Measurements from ENCODE around the gene NDRG4.
A peak's percentile ranks its signal among the peaks of the same experiment; 100 is the strongest.

NDRG4 gene, protein sequence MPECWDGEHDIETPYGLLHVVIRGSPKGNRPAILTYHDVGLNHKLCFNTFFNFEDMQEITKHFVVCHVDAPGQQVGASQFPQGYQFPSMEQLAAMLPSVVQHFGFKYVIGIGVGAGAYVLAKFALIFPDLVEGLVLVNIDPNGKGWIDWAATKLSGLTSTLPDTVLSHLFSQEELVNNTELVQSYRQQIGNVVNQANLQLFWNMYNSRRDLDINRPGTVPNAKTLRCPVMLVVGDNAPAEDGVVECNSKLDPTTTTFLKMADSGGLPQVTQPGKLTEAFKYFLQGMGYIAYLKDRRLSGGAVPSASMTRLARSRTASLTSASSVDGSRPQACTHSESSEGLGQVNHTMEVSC

DNA sequence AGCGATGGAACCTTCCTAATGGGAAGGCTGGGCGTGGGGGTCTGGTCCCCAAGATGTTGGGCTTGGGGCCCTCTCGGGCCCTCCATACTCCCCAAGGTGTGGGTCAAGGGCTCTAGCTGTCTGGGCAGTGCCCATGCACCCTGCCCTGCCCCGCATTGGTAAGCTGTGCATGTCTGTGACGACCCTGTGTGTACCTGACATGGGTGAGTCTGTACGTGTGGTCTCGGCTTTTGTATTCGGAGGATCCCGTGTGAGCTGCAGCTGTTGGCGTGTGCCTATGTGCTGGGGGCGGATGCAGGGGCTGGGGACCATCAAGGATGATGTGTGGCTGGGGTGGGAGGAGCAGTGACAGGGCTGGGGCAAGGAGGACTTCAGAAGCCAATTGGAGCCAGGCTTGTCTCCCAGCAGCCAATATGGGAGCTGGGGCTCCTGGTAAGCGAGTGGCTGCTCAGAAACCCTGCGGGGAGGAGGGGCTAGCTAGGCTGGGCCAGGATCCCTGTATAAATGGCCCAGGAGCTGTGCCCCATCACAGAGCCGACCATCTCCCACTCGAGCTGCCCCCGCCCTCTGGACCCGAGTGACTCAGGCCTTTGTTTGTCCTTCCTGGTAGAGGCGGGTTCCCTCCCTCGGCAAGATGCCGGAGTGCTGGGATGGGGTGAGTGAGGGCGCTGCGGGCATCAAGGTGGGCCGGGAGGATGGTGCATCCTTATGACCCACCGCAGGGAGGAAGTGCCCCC, at the start of gene NDRG4:
Gene NDRG4 (plus strand): TSS at position 529 of the 737 bp plus-strand sequence. CDS start 106 bp downstream, at position 635.
- DNase-seq (ENCODE audit: low spot score), result peak; percentile 62

- DNase-seq (ENCODE audit: low spot score), result no peak
Measured at GRCh38 chr16:58450590-58450989, 49.4 kb upstream of the NDRG4 start.

DNA sequence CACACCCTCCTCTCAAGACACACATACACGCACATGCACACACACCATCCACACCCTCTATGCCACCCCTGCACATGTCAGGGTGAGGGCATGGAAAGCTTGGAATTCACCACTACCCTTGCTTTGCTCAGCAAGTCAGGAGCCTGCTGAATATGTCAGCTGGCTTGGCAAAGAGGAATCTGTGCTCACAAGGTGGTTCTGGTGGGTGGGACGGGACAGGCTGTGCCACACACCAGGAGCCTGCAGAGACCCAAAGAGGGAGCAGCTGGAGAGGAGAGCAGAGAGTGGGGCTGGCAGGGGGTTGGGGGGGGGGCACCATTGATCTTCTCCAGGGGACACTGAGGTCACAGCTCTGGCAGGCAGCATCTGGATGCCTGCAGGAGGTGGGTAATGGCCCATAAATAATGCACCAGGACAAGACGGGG, 48.7 kb upstream of the NDRG4 start:
- no peak for DNase-seq (ENCODE audit: low spot score)

DNA sequence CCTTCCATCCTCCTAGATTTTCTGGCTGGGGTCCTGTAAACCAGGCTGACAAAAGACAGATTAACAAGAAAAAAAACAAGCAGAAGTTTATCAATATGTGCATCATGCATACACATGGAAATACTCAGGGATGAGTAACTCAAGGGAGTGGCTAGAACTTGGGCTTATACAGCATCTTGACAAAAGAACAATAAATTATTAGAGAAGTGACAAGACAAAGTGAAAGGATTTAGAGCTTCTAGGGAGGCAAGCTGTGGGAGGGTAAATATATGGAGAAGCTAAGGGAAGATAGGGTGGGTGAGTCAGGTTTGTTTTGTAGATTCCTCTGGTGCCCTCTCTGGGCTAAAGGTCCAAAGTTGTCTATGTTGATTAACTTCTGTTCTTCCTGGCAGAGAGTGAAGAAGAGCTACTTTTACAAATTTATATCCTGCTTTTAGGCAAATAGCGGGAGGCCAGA, 48.0 kb upstream of the NDRG4 start:
- no peak for DNase-seq (ENCODE audit: low spot score)

GRCh38 chr16:58452640-58453039, 47.3 kb upstream of the NDRG4 start:
- no peak for DNase-seq (ENCODE audit: low spot score)

DNA sequence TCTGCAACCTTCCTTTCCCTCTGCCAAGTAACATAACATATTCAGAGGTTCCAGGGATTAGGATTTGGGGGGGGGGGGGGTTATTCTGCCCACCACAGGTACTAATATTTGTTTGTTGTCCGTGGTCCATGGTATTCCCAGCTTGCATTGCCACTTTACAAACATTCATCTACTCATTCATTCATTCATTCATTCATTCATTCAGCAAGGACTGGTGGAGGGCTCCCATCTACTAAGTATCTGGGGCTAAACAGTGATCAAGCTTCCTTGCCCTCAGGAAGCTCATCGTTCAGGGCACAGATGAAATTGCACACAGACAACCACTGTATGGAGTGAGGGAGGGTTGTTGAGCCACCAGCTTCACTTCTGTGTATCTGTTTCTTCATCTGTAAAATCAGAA, 45.8 kb upstream of the NDRG4 start:
- no peak for DNase-seq (ENCODE audit: low spot score)

GRCh38 chr16:58454856-58455255, 45.1 kb upstream of the NDRG4 start:
- no peak for DNase-seq (ENCODE audit: low spot score)

GRCh38 chr16:58455750-58456149, 44.2 kb upstream of the NDRG4 start:
- no peak for DNase-seq (ENCODE audit: low spot score)

- DNase-seq (ENCODE audit: low spot score), result no peak
Measured at GRCh38 chr16:58456193-58456592, 43.8 kb upstream of the NDRG4 start.

DNA sequence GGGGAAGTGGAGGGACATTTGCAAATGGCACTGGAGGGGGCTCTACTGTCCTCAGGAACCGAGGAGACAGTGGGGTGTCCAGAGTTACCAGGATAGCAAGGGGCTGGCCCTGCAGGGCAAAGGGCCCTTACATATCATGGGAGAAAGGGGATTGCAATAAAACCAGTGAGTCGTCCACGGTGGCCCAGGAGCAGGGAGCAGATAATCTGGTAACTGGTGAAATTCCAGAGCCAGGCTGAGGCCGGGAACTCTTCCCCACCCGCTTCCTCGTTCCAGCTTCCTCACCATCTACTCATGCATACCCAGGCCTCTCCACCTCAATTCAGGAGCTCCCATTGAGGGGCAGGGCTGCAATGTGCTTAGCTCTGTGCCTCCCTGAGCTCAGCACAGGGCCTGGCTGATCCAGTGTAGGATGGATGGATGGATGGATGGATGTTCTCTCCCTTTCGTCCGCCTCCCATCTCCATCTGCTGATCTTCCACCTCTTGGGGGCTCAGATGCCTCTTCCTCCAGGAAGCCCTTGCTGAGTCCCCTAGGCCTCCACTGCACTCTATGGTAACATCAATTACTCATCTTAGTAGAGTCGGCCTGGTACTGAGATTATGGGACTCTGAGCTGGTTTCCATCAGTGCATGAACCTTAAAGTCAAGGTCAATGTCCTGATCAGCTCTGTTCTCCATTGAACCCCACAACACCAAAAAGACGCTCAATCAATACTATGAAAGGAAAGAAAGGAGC, 41.2 kb upstream of the NDRG4 start:
- DNase-seq (ENCODE audit: low spot score), result no peak

DNA sequence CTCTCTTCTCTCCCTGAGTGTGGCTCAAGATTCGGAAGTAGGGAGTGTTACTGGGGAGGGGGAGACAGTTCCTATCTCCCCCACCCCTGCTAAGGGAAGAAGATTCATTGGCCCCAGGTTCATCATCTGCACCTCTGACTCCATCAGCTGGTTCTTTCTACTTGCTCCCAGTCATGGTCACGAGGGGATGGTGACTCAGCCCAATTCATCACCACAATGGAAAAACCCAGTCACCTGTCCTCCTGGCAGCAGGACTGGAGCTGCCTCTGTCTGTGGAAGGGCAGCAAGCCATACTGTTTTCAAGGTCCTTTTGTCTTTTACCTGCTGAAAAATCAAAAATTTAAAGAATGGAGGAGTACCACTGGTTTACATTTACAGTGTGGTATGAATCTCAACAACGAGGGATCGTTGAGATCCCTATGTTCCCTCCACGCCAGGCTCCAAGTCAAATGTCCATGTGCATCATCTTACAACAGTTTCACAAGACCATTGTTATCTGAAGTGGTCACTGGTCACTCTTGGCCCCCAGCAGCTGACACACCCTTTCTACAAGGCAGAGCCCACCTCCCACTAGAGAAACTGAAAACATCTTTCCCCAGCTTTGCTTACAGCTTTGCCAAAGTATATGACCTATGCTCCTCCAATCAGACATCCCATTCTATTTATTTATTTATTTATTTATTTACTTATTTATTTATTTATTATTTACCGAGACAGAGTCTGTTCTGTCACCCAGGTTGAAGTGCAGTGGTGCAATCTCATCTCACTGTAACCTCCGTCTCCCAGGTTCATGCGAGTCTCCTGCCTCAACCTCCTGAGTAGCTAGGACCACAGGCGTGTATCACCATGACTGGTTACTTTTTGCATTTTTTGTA, 40.4 kb upstream of the NDRG4 start:
- DNase-seq (ENCODE audit: low spot score), result no peak

GRCh38 chr16:58460219-58460610, 39.7 kb upstream of the NDRG4 start:
- no peak for DNase-seq (ENCODE audit: low spot score)

DNA sequence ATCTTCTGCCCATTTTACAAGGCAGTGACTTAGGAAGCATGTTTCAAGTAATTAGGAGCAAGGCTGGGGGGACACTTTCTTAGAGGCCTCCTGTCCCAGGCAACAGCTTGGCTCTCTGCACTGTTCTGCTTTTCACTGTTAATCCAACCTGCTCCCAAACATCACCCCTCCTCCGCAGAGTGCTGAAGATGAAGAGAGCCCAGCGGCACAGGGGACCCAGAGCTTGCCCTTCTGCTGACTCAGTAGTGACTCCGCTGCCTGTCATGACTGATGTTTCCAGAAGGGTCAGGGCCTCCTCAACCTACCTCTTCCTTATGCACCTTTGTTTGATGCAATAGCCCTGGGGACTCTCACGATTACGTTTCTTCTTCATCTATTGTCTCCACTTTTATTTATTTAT, 38.9 kb upstream of the NDRG4 start:
- DNase-seq (ENCODE audit: low spot score), result no peak

DNA sequence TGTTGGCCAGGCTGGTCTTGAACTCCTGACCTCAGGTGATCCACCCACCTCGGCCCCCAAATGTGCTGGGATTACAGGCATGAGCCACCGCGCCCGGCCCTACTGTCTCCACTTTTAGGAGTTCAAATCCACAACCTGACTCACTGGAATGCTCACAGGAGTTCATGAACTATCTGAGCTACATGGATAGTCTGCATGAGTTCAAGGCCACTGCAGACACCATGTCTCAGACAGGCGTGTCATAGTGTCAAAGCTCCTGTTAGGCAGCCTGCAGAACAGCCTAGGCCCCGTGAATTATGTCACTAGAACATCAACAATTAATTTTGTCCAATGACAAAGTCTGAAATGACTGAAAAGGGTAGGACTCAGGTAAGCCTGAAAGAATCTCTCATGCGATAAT, 38.3 kb upstream of the NDRG4 start:
- DNase-seq (ENCODE audit: low spot score), result no peak

- no peak for DNase-seq (ENCODE audit: low spot score)
Measured at GRCh38 chr16:58462089-58462488, 37.9 kb upstream of the NDRG4 start.

- no peak for DNase-seq (ENCODE audit: low spot score)
Measured at GRCh38 chr16:58462499-58462996, 37.4 kb upstream of the NDRG4 start.

- peak; percentile 26 for DNase-seq (ENCODE audit: low spot score)
Measured at GRCh38 chr16:58462997-58463941, 36.7 kb upstream of the NDRG4 start.

DNA sequence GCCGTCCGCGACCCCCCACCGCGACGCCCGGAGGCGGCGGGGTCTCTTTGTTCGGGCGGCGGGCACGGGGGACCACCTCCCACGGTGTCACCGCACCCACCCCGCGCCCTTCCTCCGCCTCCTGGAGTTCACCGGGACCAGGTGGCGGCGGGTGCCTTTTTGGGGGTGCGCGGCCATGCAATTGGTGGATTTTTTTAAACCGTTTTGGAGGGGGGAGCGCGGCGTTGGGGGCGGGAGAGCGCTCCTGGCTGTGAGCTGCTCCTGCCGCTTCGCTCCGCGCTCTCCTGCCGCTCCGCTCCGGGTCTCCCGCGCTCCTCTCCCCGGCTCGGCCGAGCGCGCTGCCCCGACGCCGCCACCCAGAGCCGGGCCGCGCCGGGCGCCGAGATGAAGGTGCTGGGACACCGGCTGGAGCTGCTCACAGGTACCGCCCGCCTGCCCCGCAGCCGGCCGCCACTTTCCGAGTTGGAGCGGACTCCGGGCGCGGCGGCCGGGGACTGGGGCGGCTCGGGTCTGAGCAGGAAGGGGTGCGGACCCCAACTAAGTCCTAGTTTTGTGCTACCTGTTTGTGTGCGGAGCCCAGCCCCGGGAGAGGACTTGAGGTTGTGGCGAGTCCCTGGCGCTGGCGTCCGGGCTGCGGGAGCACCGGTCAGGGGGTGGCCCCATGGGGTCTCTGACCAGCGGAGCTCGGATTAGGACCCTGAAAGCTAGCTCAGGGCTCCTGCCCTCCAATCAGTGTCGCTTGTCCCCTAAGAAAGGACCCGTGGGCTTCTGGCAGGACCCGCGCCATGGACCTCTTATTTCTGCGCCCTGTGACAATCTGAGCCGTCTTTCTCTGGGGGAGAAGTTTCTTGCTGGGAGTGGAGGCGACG, 35.7 kb upstream of the NDRG4 start:
- DNase-seq (ENCODE audit: low spot score), result peak; percentile 25
